Cardiac muscle cell (in vitro differentiated cells and primary cell): Measurements from ENCODE around the gene XCR1. TPM values are rescaled to one million over a fixed set of nuclear protein-coding genes. Genes with fewer than 3 reads are reported as not detected.

Experiments used
- DNase-seq, 2 donors: peaks; one replicate each; pipeline versions ENCODE4 v3.0.0 to v3.0.0-alpha.2; 2010 to 2017; ENCODE audit warnings: low read depth in 1 of 2, low spot score in 1 of 2
- H3K27ac ChIP-seq: fragments of 200-600 bp; sonication (generic); 2 replicates; pipeline ENCODE4 v1.5.1; 2016
- H3K27me3 ChIP-seq: fragments of 200-600 bp; sonication (generic); 2 replicates; pipeline ENCODE4 v1.6.0; 2016; ENCODE audit warnings: control low read depth
- H3K36me3 ChIP-seq: fragments of 200-600 bp; sonication (generic); 2 replicates; pipeline ENCODE4 v1.5.1; 2016; ENCODE audit warnings: control low read depth
- H3K4me1 ChIP-seq: fragments of 200-600 bp; sonication (generic); 2 replicates; pipeline ENCODE4 v1.8.1; 2017; ENCODE audit warnings: low read depth, mild to moderate bottlenecking, mixed run types
- H3K4me3 ChIP-seq: fragments of 200-600 bp; sonication (generic); 2 replicates; pipeline ENCODE4 v1.5.1; 2016; ENCODE audit warnings: mild to moderate bottlenecking
- H3K9me3 ChIP-seq: fragments of 200-600 bp; sonication (generic); 2 replicates; pipeline ENCODE4 v1.5.1; 2017; ENCODE audit warnings: low read depth, mild to moderate bottlenecking, control low read depth
- polyA plus RNA-seq: library from polyadenylated mRNA; unstranded; fragments of >200 nt; fragmentation: Nextera tagmentation; extraction: Ambion mirVana; gene quantifications from 2 replicates; pipeline ENCODE4 v1.2.1, GENCODE V29; 2016
- total RNA-seq: library from RNA; depleted of rRNA; stranded (reverse); fragments of >200 nt; gene quantifications from 2 replicates; pipeline ENCODE4 v1.2.3, GENCODE V29; 2016
- TF ChIP-seq, protein P1 (sequence below): IDR thresholded peaks from 2 replicates; pipeline ENCODE4 v1.5.1; 2012; ENCODE audit warnings: low read depth, mild to moderate bottlenecking, low read length

Gene XCR1
- total and polyA plus RNA-seq, 2 experiments from 2014 or later = not detected

DNA sequence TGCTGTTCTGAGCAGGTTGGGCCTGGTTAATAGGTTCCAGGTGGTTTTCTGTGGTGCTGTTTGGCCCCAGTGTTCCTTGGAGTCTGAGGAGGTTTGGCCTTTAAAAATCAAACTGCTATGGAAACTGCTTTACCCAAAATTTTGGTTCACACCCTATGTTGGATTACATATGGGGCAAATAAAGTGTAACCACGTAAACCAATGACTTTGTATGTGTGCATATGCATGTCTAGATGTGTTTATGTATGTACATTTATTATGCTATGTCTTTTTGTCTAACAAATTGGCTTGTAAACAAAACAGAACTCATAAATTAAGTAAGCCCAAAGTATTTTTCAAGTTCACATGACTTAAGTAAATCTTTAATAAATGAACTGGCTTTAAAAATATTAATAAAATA is 8.9 kb upstream of the XCR1 start:
- H3K4me1 ChIP-seq = no peaks in the 10 kb centered on the region
- H3K4me3 ChIP-seq = no peak overlapping the region
- DNase-seq = no peak
- no peaks in the 10 kb centered on the region for H3K27me3 ChIP-seq
- no peaks in the 10 kb centered on the region for H3K36me3 ChIP-seq
- H3K27ac ChIP-seq = no peak overlapping the region
- TF ChIP-seq, protein P1, sequence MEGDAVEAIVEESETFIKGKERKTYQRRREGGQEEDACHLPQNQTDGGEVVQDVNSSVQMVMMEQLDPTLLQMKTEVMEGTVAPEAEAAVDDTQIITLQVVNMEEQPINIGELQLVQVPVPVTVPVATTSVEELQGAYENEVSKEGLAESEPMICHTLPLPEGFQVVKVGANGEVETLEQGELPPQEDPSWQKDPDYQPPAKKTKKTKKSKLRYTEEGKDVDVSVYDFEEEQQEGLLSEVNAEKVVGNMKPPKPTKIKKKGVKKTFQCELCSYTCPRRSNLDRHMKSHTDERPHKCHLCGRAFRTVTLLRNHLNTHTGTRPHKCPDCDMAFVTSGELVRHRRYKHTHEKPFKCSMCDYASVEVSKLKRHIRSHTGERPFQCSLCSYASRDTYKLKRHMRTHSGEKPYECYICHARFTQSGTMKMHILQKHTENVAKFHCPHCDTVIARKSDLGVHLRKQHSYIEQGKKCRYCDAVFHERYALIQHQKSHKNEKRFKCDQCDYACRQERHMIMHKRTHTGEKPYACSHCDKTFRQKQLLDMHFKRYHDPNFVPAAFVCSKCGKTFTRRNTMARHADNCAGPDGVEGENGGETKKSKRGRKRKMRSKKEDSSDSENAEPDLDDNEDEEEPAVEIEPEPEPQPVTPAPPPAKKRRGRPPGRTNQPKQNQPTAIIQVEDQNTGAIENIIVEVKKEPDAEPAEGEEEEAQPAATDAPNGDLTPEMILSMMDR = no peak
- no peaks in the 10 kb centered on the region for H3K9me3 ChIP-seq

DNA sequence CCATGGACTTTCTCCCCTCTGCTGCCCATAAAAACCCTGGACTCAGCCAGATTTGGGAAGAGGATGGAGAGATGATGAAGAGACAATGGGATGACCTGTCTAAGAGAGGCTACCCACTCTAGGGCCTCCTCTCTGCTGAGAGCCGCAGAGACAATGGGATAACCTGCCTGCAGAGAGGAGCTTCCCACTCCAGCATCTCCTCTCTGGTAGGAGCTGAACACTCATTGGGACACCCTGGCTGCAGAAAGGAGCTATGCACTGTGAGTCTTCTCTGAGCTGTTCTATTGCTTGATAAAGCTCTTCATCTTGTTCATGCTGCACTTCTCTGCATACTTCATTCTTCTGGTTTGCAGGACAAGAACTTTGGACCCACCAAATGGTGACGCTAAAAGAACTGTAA is 4.5 kb upstream of the XCR1 start:
- H3K4me3 ChIP-seq = no peak overlapping the region
- H3K4me1 ChIP-seq = no peaks in the 10 kb centered on the region
- H3K27ac ChIP-seq = no peak overlapping the region
- no peaks in the 10 kb centered on the region for H3K27me3 ChIP-seq
- TF ChIP-seq, protein P1 = no peak
- no peaks in the 10 kb centered on the region for H3K36me3 ChIP-seq
- DNase-seq = no peak
- no peaks in the 10 kb centered on the region for H3K9me3 ChIP-seq

DNA sequence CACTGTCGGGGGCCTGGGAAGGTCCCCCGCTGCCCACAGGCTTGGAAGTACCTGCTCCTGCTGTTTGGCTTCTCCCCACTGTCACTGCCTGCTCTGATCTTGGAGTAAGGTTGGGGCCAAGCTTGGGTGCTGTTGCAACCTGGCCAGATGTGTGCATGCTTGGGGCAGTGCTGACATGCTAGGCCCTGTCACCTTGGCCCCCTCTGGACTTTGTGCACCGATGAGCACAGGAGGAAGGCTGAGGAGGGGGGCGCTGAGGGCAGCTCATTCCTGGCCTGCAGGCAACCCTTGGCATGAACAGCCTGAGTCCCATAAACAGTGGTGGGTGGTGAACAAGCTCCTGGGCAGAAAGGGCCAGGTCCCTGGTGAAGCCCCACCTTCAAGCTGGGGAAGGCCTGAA is 4.0 kb upstream of the XCR1 start:
- no peak overlapping the region for H3K4me3 ChIP-seq
- no peaks in the 10 kb centered on the region for H3K4me1 ChIP-seq
- no peak for DNase-seq
- no peaks in the 10 kb centered on the region for H3K9me3 ChIP-seq
- H3K27me3 ChIP-seq = no peaks in the 10 kb centered on the region
- H3K27ac ChIP-seq = no peak overlapping the region
- TF ChIP-seq, protein P1 = no peak
- H3K36me3 ChIP-seq = no peaks in the 10 kb centered on the region

DNA sequence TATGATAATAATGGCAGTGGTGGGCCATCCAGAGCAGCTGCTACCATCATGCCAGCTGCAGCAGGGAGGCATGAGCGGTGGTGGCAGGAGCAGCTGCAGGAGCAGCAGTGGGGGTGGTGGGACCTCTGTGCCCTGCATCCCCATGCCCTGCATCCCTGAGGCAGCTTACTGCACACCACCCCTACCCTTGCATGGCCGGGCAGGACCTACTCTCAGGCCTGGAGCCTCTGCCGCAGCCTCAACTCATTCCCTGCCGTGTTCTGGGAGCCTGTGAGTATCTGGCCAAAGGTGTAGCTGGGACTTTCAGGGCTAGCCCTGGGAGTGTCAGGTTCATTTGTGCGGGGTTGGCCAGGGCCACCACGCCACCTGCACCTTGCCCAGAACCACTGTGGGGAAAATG is 3.3 kb upstream of the XCR1 start:
- no peak for DNase-seq
- Histone ChIP-seq H3K27me3 (no peaks in the 10 kb centered on the region), H3K9me3 (no peaks in the 10 kb centered on the region), H3K4me1 (no peaks in the 10 kb centered on the region), H3K36me3 (no peaks in the 10 kb centered on the region), H3K27ac (no peak overlapping the region), H3K4me3 (no peak overlapping the region)
- TF ChIP-seq, protein P1 = no peak

DNA sequence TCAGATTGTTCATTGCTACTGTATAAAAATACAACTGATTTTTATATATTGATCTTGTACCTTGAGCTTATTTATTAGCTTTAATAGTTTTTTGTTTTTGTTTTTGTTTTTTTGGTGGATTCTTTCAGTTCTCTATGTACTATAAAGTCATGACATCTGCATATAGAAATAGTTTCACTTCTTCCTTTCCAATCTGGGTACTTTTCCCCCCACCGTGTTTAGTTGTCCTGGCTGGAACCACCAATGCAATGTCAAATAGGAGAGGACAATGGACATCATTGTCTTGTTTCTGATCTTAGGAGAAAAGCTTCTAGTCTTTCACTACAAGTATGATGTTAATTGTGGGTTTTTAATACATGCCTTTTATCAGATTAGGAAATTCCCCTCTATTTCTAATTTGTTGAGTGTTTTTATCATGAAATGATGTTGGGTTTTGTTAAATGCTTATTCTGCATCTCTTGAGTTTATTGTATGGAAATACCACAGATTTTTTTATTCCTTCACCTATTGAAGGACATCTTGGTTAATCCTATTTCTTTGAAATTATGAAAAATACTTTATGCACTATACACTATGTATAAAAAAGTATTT is 2.8 kb upstream of the XCR1 start:
- H3K9me3 ChIP-seq = no peaks in the 10 kb centered on the region

More for the DNA sequence above, 2.8 kb upstream of the XCR1 start:
- H3K27me3 ChIP-seq = no peaks in the 10 kb centered on the region
- H3K4me3 ChIP-seq = no peak overlapping the region
- TF ChIP-seq, protein P1 = no peak
- no peaks in the 10 kb centered on the region for H3K4me1 ChIP-seq
- H3K36me3 ChIP-seq = no peaks in the 10 kb centered on the region
- H3K27ac ChIP-seq = no peak overlapping the region
- no peak for DNase-seq
